HepG2 (cell line): ENCODE data around the gene DOP1B. TPM values are rescaled to one million over a fixed set of nuclear protein-coding genes. Genes with fewer than 3 reads are reported as not detected.

Experiments used
- ATAC-seq: fragments of 200-7000 bp; cut with Tn5 transposase; 3 replicates; pipeline ENCODE4 v1.9.1; 2020; ENCODE audit warnings: mild to moderate bottlenecking, moderate library complexity
- BruUV-seq: library from RNA; stranded (reverse); fragments of 400-500 nt; replicated peaks from 2 replicates; lab custom pipeline; 2021; lab: Mats Ljungman, UMichigan
- CTCF ChIA-PET: fragments of 300-600 bp; formaldehyde crosslinking; extraction: SDS; loops from one replicate; lab custom pipeline; 2021; ENCODE audit warnings: low total read pairs, inconsistent platforms, low intra/inter-chr PET ratio; lab: Yijun Ruan, JAX
- POLR2A ChIA-PET: fragments of 350-600 bp; sonication (Branson Sonifier 250); formaldehyde crosslinking; loops from one replicate; lab custom pipeline; 2020; ENCODE audit warnings: antibody characterized with exemption, inconsistent platforms; lab: Yijun Ruan, JAX
- DNase-seq: peaks from one replicate; pipeline ENCODE4 v3.0.0-alpha.2; 2015; ENCODE audit warnings: low spot score
- FAIRE-seq: peaks from 3 replicates; lab custom pipeline; 2011; peaks lifted over from hg19 to GRCh38; lab: Jason Lieb, UNC
- H2AFZ ChIP-seq: one replicate; pipeline ENCODE4 v1.6.1; 2011; ENCODE audit warnings: low read length, inconsistent platforms
- H3K27ac ChIP-seq: fragments of 300-600 bp; 3 replicates; pipeline ENCODE4 v1.8.0; 2011; ENCODE audit warnings: mixed run types, mild to moderate bottlenecking, mixed read lengths, low read length, inconsistent platforms; ENCODE audit not compliant: insufficient read depth; ENCODE audit errors: extremely low read length
- H3K27me3 ChIP-seq, 2 experiments: fragments of 200-600 bp in 1 of 2; 2 replicates in 1 of 2; 3 replicates in 1 of 2; pipeline versions ENCODE4 v1.6.0 to v1.8.0; 2011; ENCODE audit warnings: low read length in 2 of 2, mild to moderate bottlenecking in 2 of 2, moderate library complexity in 2 of 2, inconsistent platforms in 1 of 2; ENCODE audit not compliant: insufficient read depth in 2 of 2, control insufficient read depth in 1 of 2
- H3K36me3 ChIP-seq, 2 experiments: fragments of 200-600 bp in 1 of 2; replicated peaks in 1 of 2; 2 replicates in 1 of 2; 3 replicates in 1 of 2; pipeline versions ENCODE4 v1.5.1 to v1.8.0; 2011; ENCODE audit warnings: low read length in 2 of 2, inconsistent platforms in 1 of 2; ENCODE audit not compliant: insufficient read depth in 2 of 2, control insufficient read depth in 1 of 2
- H3K4me1 ChIP-seq: 2 replicates; pipeline ENCODE4 v1.5.1; 2012; ENCODE audit warnings: low read length, inconsistent platforms; ENCODE audit not compliant: insufficient read depth
- H3K4me2 ChIP-seq: 2 replicates; pipeline ENCODE4 v1.6.0; 2011; ENCODE audit warnings: low read depth, low read length, inconsistent platforms
- H3K4me3 ChIP-seq, 3 experiments: fragments of 200-600 bp in 1 of 3; sonication (generic), shearing (Covaris generic) in 1 of 3; replicated peaks in 1 of 3; 2 replicates each; pipeline ENCODE4 v1.5.1; 2011 to 2016; ENCODE audit warnings: low read length in 3 of 3, inconsistent platforms in 2 of 3, low read depth in 2 of 3, mild to moderate bottlenecking in 2 of 3, control low read depth in 1 of 3, mixed read lengths in 1 of 3; ENCODE audit not compliant: insufficient read depth in 1 of 3
- H3K79me2 ChIP-seq: one replicate; pipeline ENCODE4 v1.6.1; 2011; ENCODE audit warnings: low read length, inconsistent platforms; ENCODE audit not compliant: insufficient read depth
- H3K9ac ChIP-seq: 2 replicates; pipeline ENCODE4 v1.6.0; 2011; ENCODE audit warnings: mild to moderate bottlenecking, low read depth, low read length, inconsistent platforms; ENCODE audit not compliant: insufficient read depth
- H3K9me3 ChIP-seq: 2 replicates; pipeline ENCODE4 v1.5.1; 2012; ENCODE audit warnings: mild to moderate bottlenecking, low read length
- H4K20me1 ChIP-seq: 2 replicates; pipeline ENCODE4 v1.6.0; 2011; ENCODE audit warnings: inconsistent platforms, mild to moderate bottlenecking, low read length, moderate library complexity; ENCODE audit not compliant: insufficient read depth
- ELF1 ChIP-seq: sonication (generic); formaldehyde crosslinking; IDR thresholded peaks from 2 replicates; pipeline ENCODE4 v1.4.0; 2020; ENCODE audit warnings: missing genetic modification reagents
- ERF ChIP-seq: IDR thresholded peaks from 2 replicates; pipeline ENCODE4 v1.6.1; 2018; ENCODE audit warnings: missing biosample characterization, missing genetic modification reagents
- FOSL2 ChIP-seq: sonication (generic); formaldehyde crosslinking; IDR thresholded peaks from 2 replicates; pipeline ENCODE4 v1.4.0; 2020; ENCODE audit warnings: missing genetic modification reagents
- FOXA3 ChIP-seq: IDR thresholded peaks from 2 replicates; pipeline ENCODE4 v1.6.1; 2016; ENCODE audit warnings: missing genetic modification reagents, missing compliant biosample characterization
- FOXO1 ChIP-seq: sonication (generic); formaldehyde crosslinking; IDR thresholded peaks from 2 replicates; pipeline ENCODE4 v1.4.0; 2020; ENCODE audit warnings: missing genetic modification reagents
- FOXP1 ChIP-seq, 2 experiments: fragments of 450-650 bp in 1 of 2; IDR thresholded peaks; 2 replicates each; pipeline ENCODE4 v1.6.1; 2017 to 2018; ENCODE audit warnings: antibody characterized with exemption in 1 of 2
- HOXA3 ChIP-seq: sonication (generic); formaldehyde crosslinking; IDR thresholded peaks from 2 replicates; pipeline ENCODE4 v1.5.0; 2020; ENCODE audit warnings: missing genetic modification reagents
- JUN ChIP-seq: sonication (generic); formaldehyde crosslinking; IDR thresholded peaks from 2 replicates; pipeline ENCODE4 v1.4.0; 2020; ENCODE audit warnings: mild to moderate bottlenecking, missing genetic modification reagents
- KAT8 ChIP-seq: IDR thresholded peaks from 2 replicates; pipeline ENCODE4 v1.6.1; 2016; ENCODE audit warnings: missing genetic modification reagents, missing compliant biosample characterization
- KDM1A ChIP-seq: IDR thresholded peaks from 2 replicates; pipeline ENCODE4 v1.6.1; 2016; ENCODE audit warnings: missing compliant biosample characterization
- KDM2A ChIP-seq: sonication (generic); formaldehyde crosslinking; IDR thresholded peaks from 2 replicates; pipeline ENCODE4 v1.4.0; 2020; ENCODE audit warnings: low read depth, missing genetic modification reagents, borderline replicate concordance
- KLF6 ChIP-seq: IDR thresholded peaks from 2 replicates; pipeline ENCODE4 v1.8.0; 2016; ENCODE audit warnings: missing biosample characterization, missing genetic modification reagents
- PHF21A ChIP-seq: sonication (generic); formaldehyde crosslinking; IDR thresholded peaks from 2 replicates; pipeline ENCODE4 v1.5.0; 2020; ENCODE audit warnings: mild to moderate bottlenecking, missing genetic modification reagents
- SP140L ChIP-seq: sonication (generic); formaldehyde crosslinking; IDR thresholded peaks from 2 replicates; pipeline ENCODE4 v1.4.0; 2020; ENCODE audit warnings: missing genetic modification reagents, borderline replicate concordance
- TBL1XR1 ChIP-seq: fragments of 150-350 bp; IDR thresholded peaks from 2 replicates; pipeline ENCODE4 v1.6.1; 2014; ENCODE audit warnings: borderline replicate concordance, low read length; ENCODE audit not compliant: partially characterized antibody
- TEAD3 ChIP-seq: optimal IDR thresholded peaks from 2 replicates; pipeline ENCODE3; 2016; ENCODE audit warnings: borderline replicate concordance
- TFE3 ChIP-seq: IDR thresholded peaks from 2 replicates; pipeline ENCODE4 v1.6.1; 2016
- ZBTB21 ChIP-seq: sonication (generic); formaldehyde crosslinking; IDR thresholded peaks from 2 replicates; pipeline ENCODE4 v1.4.0; 2020; ENCODE audit warnings: missing genetic modification reagents
- ZMYM4 ChIP-seq: sonication (generic); formaldehyde crosslinking; IDR thresholded peaks from 2 replicates; pipeline ENCODE4 v1.8.1; 2023; ENCODE audit warnings: mild to moderate bottlenecking, missing genetic modification reagents
- ZNF18 ChIP-seq: sonication (generic); formaldehyde crosslinking; IDR thresholded peaks from 2 replicates; pipeline ENCODE4 v1.8.0; 2022; ENCODE audit warnings: mild to moderate bottlenecking, missing genetic modification reagents; ENCODE audit not compliant: insufficient replicate concordance
- ZNF644 ChIP-seq: IDR thresholded peaks from 2 replicates; pipeline ENCODE4 v1.6.1; 2016; ENCODE audit warnings: low read depth
- ZSCAN30 ChIP-seq: sonication (generic); formaldehyde crosslinking; IDR thresholded peaks from 2 replicates; pipeline ENCODE4 v1.5.0; 2020; ENCODE audit warnings: mild to moderate bottlenecking, missing genetic modification reagents
- WGBS: methylation state at CpG from one replicate; pipeline ENCODE4 v1.1.6; 2017; ENCODE audit warnings: low lambda C conversion rate; 5-methylcytosine and 5-hydroxymethylcytosine counted together
- in situ Hi-C: cut with HindIII; loops from 2 replicates; pipeline ENCODE4 v1.10.0; 2017; ENCODE audit warnings: low pct_unique_long_range_greater_than_20kb; ENCODE audit not compliant: extremely low pct_ligation_motif_present
- intact Hi-C: fragments of 100-400 bp; cut with micrococcal nuclease; formaldehyde crosslinking; loops from one replicate; pipeline ENCODE4 v1.10.0; 2022; ENCODE audit not compliant: unreplicated experiment
- polyA plus RNA-seq, 8 experiments: library from polyadenylated mRNA; depleted of rRNA in 3 of 8; stranded (reverse) in 7 of 8; unstranded in 1 of 8; fragments of >200 nt; fragmentation: Illumina TruSeq in 4 of 8; extraction: Trizol in 4 of 8; gene quantifications; 2 replicates each; pipeline versions ENCODE4 v1.2.1 to v1.2.3, GENCODE V29; 2011 to 2016; ENCODE audit warnings: low read depth in 4 of 8, missing spikeins in 1 of 8, mixed read lengths in 1 of 8; ENCODE audit not compliant: insufficient read depth in 1 of 8
- total RNA-seq, 5 experiments: library from RNA; depleted of rRNA; stranded (reverse); fragments of >200 nt; fragmentation: Illumina TruSeq; extraction: Trizol; gene quantifications; 2 replicates each; pipeline ENCODE4 v1.2.3, GENCODE V29; 2016; ENCODE audit warnings: low read depth in 1 of 5
- TF ChIP-seq, protein P1 (sequence below): IDR thresholded peaks from 2 replicates; pipeline ENCODE4 v1.6.1; 2016; ENCODE audit warnings: mild to moderate bottlenecking

The DOP1B gene
- total and polyA plus RNA-seq, 2 of the 13 experiments (the other 11 are each of a cell fraction or from before 2014, with no cell fraction given): 2.8 to 3.2 TPM

DNA sequence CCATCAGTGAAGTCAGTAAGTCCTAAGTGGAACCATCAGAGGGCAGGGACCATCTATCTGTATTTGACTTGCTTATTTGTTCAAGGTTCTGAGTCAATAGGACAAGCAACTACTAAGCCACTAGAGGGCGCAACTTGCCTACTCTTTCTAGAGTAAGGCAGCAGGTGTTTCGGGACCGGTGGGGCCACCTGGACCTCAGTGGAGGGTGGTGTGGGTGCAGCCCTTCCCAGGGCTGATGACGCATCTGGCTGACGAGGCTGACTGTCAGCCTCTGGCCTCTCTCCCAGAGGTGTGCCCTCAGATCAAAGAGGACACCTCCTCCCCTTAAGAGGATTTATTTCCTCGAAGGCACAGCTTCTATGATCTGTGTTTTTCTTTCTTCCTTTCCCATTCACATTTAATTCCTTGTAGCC is 15.1 kb upstream of the DOP1B start:
- BruUV-seq: no TSS peak
- no peaks in the 10 kb centered on the region for H3K36me3 ChIP-seq
- H3K4me3 ChIP-seq: 0 out of 6 replicates have a peak overlapping the region, but pooled peaks of 1 of the 3 experiments have one; percentile 8
- H2AFZ ChIP-seq: no peak overlapping the region
- no peaks in the 10 kb centered on the region for H4K20me1 ChIP-seq
- ChIA-PET CTCF (interaction anchor here (0.8 to 2.0 kb wide), 5 partner anchors 11 to 189 kb away, joined by 3 to 27 read pairs (median 5); no protein-coding TSS in a partner anchor), POLR2A (interaction anchor here (1.3 kb wide), 1 partner anchor 178 kb away, joined by 3 read pairs; the partner anchor contains the start of gene MORC3)
- in situ Hi-C loops (no loop called here), intact Hi-C loops (loop anchor here (1.0 kb wide), 2 partner anchors 68 to 190 kb away; no protein-coding TSS in a partner anchor)
- peak; percentile 90 for FAIRE-seq
- no peak overlapping the region for H3K9ac ChIP-seq
- ATAC-seq: peak; percentile 99
- H3K4me2 ChIP-seq: peak overlapping the region; percentile 26; the same call in 1 of the 2 replicates
- H3K4me1 ChIP-seq: peaks cover 13% of the 10 kb centered on the region
- no peak overlapping the region for H3K27ac ChIP-seq
- DNase-seq: peak; percentile 94
- no peaks in the 10 kb centered on the region for H3K9me3 ChIP-seq
- peaks cover 0 to 6% of the 10 kb centered on the region in 2 experiments; a peak in 2 of 5 replicates for H3K27me3 ChIP-seq
- no peaks in the 10 kb centered on the region for H3K79me2 ChIP-seq
- 0% methylated on average over 3 of the region's 6 CpGs for WGBS
- TF ChIP-seq FOXP1 (IDR thresholded peaks at IDR 0.05) (no peak), FOXP1 (CRISPR knock-in tag; IDR thresholded peaks at IDR 0.05) (peak; percentile 34; the same call in 1 of the 2 replicates), TFE3 (no peak), ZNF644 (CRISPR knock-in tag) (0 out of 2 replicates have a peak, but pooled peaks have one; percentile 12), TEAD3 (CRISPR knock-in tag) (peak; percentile 63), ZNF18 (no peak), ELF1 (CRISPR knock-in tag) (peak; percentile 16; the same call in 1 of the 2 replicates), PHF21A (CRISPR knock-in tag) (peak; percentile 56), FOXO1 (CRISPR knock-in tag) (peak; percentile 64; the same call in 1 of the 2 replicates), TBL1XR1 (peak; percentile 6), FOSL2 (CRISPR knock-in tag) (peak; percentile 75), KAT8 (CRISPR knock-in tag) (peak; percentile 46; the same call in 1 of the 2 replicates), JUN (CRISPR knock-in tag) (0 out of 2 replicates have a peak, but pooled peaks have one; percentile 20), KDM1A (0 out of 2 replicates have a peak, but pooled peaks have one; percentile 40), KLF6 (CRISPR knock-in tag) (0 out of 2 replicates have a peak, but pooled peaks have one; percentile 22), ZSCAN30 (no peak), KDM2A (CRISPR knock-in tag) (peak; percentile 33; the same call in 1 of the 2 replicates), ZMYM4 (peak; percentile 45; the same call in 1 of the 2 replicates), ERF (CRISPR knock-in tag) (0 out of 2 replicates have a peak, but pooled peaks have one; percentile 30), SP140L (CRISPR knock-in tag) (no peak), ZBTB21 (CRISPR knock-in tag) (0 out of 2 replicates have a peak, but pooled peaks have one; percentile 21), HOXA3 (peak; percentile 20; the same call in 1 of the 2 replicates), FOXA3 (CRISPR knock-in tag) (peak; percentile 93)
- TF ChIP-seq, protein P1, sequence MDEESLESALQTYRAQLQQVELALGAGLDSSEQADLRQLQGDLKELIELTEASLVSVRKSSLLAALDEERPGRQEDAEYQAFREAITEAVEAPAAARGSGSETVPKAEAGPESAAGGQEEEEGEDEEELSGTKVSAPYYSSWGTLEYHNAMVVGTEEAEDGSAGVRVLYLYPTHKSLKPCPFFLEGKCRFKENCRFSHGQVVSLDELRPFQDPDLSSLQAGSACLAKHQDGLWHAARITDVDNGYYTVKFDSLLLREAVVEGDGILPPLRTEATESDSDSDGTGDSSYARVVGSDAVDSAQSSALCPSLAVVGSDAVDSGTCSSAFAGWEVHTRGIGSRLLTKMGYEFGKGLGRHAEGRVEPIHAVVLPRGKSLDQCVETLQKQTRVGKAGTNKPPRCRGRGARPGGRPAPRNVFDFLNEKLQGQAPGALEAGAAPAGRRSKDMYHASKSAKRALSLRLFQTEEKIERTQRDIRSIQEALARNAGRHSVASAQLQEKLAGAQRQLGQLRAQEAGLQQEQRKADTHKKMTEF (CRISPR knock-in tag): no peak
